HepG2 (cell line): ENCODE results near the gene NRP1. TPM values are rescaled to one million over a fixed set of nuclear protein-coding genes. Genes with fewer than 3 reads are reported as not detected.

Source experiments
- ATAC-seq: fragments of 200-7000 bp; cut with Tn5 transposase; 3 replicates; pipeline ENCODE4 v1.9.1; 2020; ENCODE audit warnings: mild to moderate bottlenecking, moderate library complexity
- BruUV-seq: library from RNA; stranded (reverse); fragments of 400-500 nt; replicated peaks from 2 replicates; lab custom pipeline; 2021; lab: Mats Ljungman, UMichigan
- CTCF ChIA-PET: fragments of 300-600 bp; formaldehyde crosslinking; extraction: SDS; loops from one replicate; lab custom pipeline; 2021; ENCODE audit warnings: low total read pairs, inconsistent platforms, low intra/inter-chr PET ratio; lab: Yijun Ruan, JAX
- POLR2A ChIA-PET: fragments of 350-600 bp; sonication (Branson Sonifier 250); formaldehyde crosslinking; loops from one replicate; lab custom pipeline; 2020; ENCODE audit warnings: antibody characterized with exemption, inconsistent platforms; lab: Yijun Ruan, JAX
- DNase-seq: peaks from one replicate; pipeline ENCODE4 v3.0.0-alpha.2; 2015; ENCODE audit warnings: low spot score
- FAIRE-seq: peaks from 3 replicates; lab custom pipeline; 2011; peaks lifted over from hg19 to GRCh38; lab: Jason Lieb, UNC
- H2AFZ ChIP-seq: one replicate; pipeline ENCODE4 v1.6.1; 2011; ENCODE audit warnings: low read length, inconsistent platforms
- H3K27ac ChIP-seq: fragments of 300-600 bp; 3 replicates; pipeline ENCODE4 v1.8.0; 2011; ENCODE audit warnings: mixed run types, mild to moderate bottlenecking, mixed read lengths, low read length, inconsistent platforms; ENCODE audit not compliant: insufficient read depth; ENCODE audit errors: extremely low read length
- H3K27me3 ChIP-seq, 2 experiments: fragments of 200-600 bp in 1 of 2; 2 replicates in 1 of 2; 3 replicates in 1 of 2; pipeline versions ENCODE4 v1.6.0 to v1.8.0; 2011; ENCODE audit warnings: low read length in 2 of 2, mild to moderate bottlenecking in 2 of 2, moderate library complexity in 2 of 2, inconsistent platforms in 1 of 2; ENCODE audit not compliant: insufficient read depth in 2 of 2, control insufficient read depth in 1 of 2
- H3K36me3 ChIP-seq, 2 experiments: fragments of 200-600 bp in 1 of 2; replicated peaks in 1 of 2; 2 replicates in 1 of 2; 3 replicates in 1 of 2; pipeline versions ENCODE4 v1.5.1 to v1.8.0; 2011; ENCODE audit warnings: low read length in 2 of 2, inconsistent platforms in 1 of 2; ENCODE audit not compliant: insufficient read depth in 2 of 2, control insufficient read depth in 1 of 2
- H3K4me1 ChIP-seq: 2 replicates; pipeline ENCODE4 v1.5.1; 2012; ENCODE audit warnings: low read length, inconsistent platforms; ENCODE audit not compliant: insufficient read depth
- H3K4me2 ChIP-seq: 2 replicates; pipeline ENCODE4 v1.6.0; 2011; ENCODE audit warnings: low read depth, low read length, inconsistent platforms
- H3K4me3 ChIP-seq, 3 experiments: fragments of 200-600 bp in 1 of 3; sonication (generic), shearing (Covaris generic) in 1 of 3; replicated peaks in 1 of 3; 2 replicates each; pipeline ENCODE4 v1.5.1; 2011 to 2016; ENCODE audit warnings: low read length in 3 of 3, inconsistent platforms in 2 of 3, low read depth in 2 of 3, mild to moderate bottlenecking in 2 of 3, control low read depth in 1 of 3, mixed read lengths in 1 of 3; ENCODE audit not compliant: insufficient read depth in 1 of 3
- H3K79me2 ChIP-seq: one replicate; pipeline ENCODE4 v1.6.1; 2011; ENCODE audit warnings: low read length, inconsistent platforms; ENCODE audit not compliant: insufficient read depth
- H3K9ac ChIP-seq: 2 replicates; pipeline ENCODE4 v1.6.0; 2011; ENCODE audit warnings: mild to moderate bottlenecking, low read depth, low read length, inconsistent platforms; ENCODE audit not compliant: insufficient read depth
- H3K9me3 ChIP-seq: 2 replicates; pipeline ENCODE4 v1.5.1; 2012; ENCODE audit warnings: mild to moderate bottlenecking, low read length
- H4K20me1 ChIP-seq: 2 replicates; pipeline ENCODE4 v1.6.0; 2011; ENCODE audit warnings: inconsistent platforms, mild to moderate bottlenecking, low read length, moderate library complexity; ENCODE audit not compliant: insufficient read depth
- FOXM1 ChIP-seq: sonication (generic); formaldehyde crosslinking; IDR thresholded peaks from 2 replicates; pipeline ENCODE4 v1.5.0; 2020; ENCODE audit warnings: missing genetic modification reagents
- GABPA ChIP-seq, 2 experiments: IDR thresholded peaks; 2 replicates each; pipeline ENCODE4 v1.6.1; 2011 to 2016; ENCODE audit warnings: low read depth in 2 of 2, low read length in 1 of 2, missing biosample characterization in 1 of 2, missing genetic modification characterization in 1 of 2
- PHB2 ChIP-seq: fragments of 450-650 bp; IDR thresholded peaks from 2 replicates; pipeline ENCODE4 v1.6.1; 2018; ENCODE audit not compliant: partially characterized antibody
- POLR2A ChIP-seq, 2 experiments: IDR thresholded peaks; 2 replicates each; pipeline ENCODE4 v1.6.1; 2011; ENCODE audit warnings: low read depth in 2 of 2, low read length in 2 of 2, mild to moderate bottlenecking in 1 of 2, moderate library complexity in 1 of 2; ENCODE audit not compliant: insufficient read depth in 1 of 2
- PTBP1 ChIP-seq: fragments of 200-400 bp; formaldehyde crosslinking; IDR thresholded peaks from 2 replicates; pipeline ENCODE4 v1.6.1; 2018; ENCODE audit warnings: low read length, low read depth; ENCODE audit not compliant: poor library complexity, severe bottlenecking
- RAD21 ChIP-seq: fragments of 450-650 bp; formaldehyde crosslinking; IDR thresholded peaks from 2 replicates; pipeline ENCODE4 v1.5.0; 2020; ENCODE audit warnings: mild to moderate bottlenecking
- SMAD1 ChIP-seq: sonication (generic); formaldehyde crosslinking; IDR thresholded peaks from 2 replicates; pipeline ENCODE4 v1.4.0; 2020; ENCODE audit warnings: missing genetic modification reagents, low read depth, mild to moderate bottlenecking, borderline replicate concordance
- SPEN ChIP-seq: sonication (generic); formaldehyde crosslinking; IDR thresholded peaks from 2 replicates; pipeline ENCODE4 v1.5.1; 2020; ENCODE audit warnings: low read depth, mild to moderate bottlenecking, missing genetic modification reagents
- TGIF2 ChIP-seq: IDR thresholded peaks from 2 replicates; pipeline ENCODE4 v1.6.1; 2016; ENCODE audit warnings: control low read depth, missing compliant biosample characterization
- ZFP90 ChIP-seq: sonication (generic); formaldehyde crosslinking; IDR thresholded peaks from 2 replicates; pipeline ENCODE4 v1.8.0; 2022; ENCODE audit warnings: missing genetic modification reagents, mild to moderate bottlenecking, inconsistent platforms, borderline replicate concordance
- ZFX ChIP-seq: sonication (generic); formaldehyde crosslinking; IDR thresholded peaks from 2 replicates; pipeline ENCODE4 v1.4.0; 2020; ENCODE audit warnings: mild to moderate bottlenecking, low read depth, missing genetic modification reagents, moderate library complexity
- ZIK1 ChIP-seq: sonication (generic); formaldehyde crosslinking; IDR thresholded peaks from 2 replicates; pipeline ENCODE4 v1.5.0; 2020; ENCODE audit warnings: mild to moderate bottlenecking, low read depth, missing genetic modification reagents, borderline replicate concordance
- ZNF556 ChIP-seq: sonication (generic); formaldehyde crosslinking; IDR thresholded peaks from 2 replicates; pipeline ENCODE4 v1.4.0; 2020; ENCODE audit warnings: mild to moderate bottlenecking, missing genetic modification reagents, borderline replicate concordance
- ZNF607 ChIP-seq: sonication (generic); formaldehyde crosslinking; IDR thresholded peaks from 2 replicates; pipeline ENCODE4 v1.5.1; 2020; ENCODE audit warnings: missing genetic modification reagents, mild to moderate bottlenecking, borderline replicate concordance
- ZNF704 ChIP-seq: sonication (generic); formaldehyde crosslinking; IDR thresholded peaks from 2 replicates; pipeline ENCODE4 v1.8.1; 2023; ENCODE audit warnings: mild to moderate bottlenecking, inconsistent platforms, moderate library complexity, missing genetic modification reagents, borderline replicate concordance
- ZSCAN21 ChIP-seq: sonication (generic); formaldehyde crosslinking; IDR thresholded peaks from 2 replicates; pipeline ENCODE4 v1.8.0; 2022; ENCODE audit warnings: mild to moderate bottlenecking, missing genetic modification reagents, moderate library complexity, borderline replicate concordance
- ZSCAN25 ChIP-seq: sonication (generic); formaldehyde crosslinking; IDR thresholded peaks from 2 replicates; pipeline ENCODE4 v1.8.0; 2022; ENCODE audit warnings: mild to moderate bottlenecking, missing genetic modification reagents
- ZSCAN9 ChIP-seq: IDR thresholded peaks from 2 replicates; pipeline ENCODE4 v1.6.1; 2016; ENCODE audit warnings: borderline replicate concordance
- WGBS: methylation state at CpG from one replicate; pipeline ENCODE4 v1.1.6; 2017; ENCODE audit warnings: low lambda C conversion rate; 5-methylcytosine and 5-hydroxymethylcytosine counted together
- in situ Hi-C: cut with HindIII; loops from 2 replicates; pipeline ENCODE4 v1.10.0; 2017; ENCODE audit warnings: low pct_unique_long_range_greater_than_20kb; ENCODE audit not compliant: extremely low pct_ligation_motif_present
- intact Hi-C: fragments of 100-400 bp; cut with micrococcal nuclease; formaldehyde crosslinking; loops from one replicate; pipeline ENCODE4 v1.10.0; 2022; ENCODE audit not compliant: unreplicated experiment
- polyA plus RNA-seq, 8 experiments: library from polyadenylated mRNA; depleted of rRNA in 3 of 8; stranded (reverse) in 7 of 8; unstranded in 1 of 8; fragments of >200 nt; fragmentation: Illumina TruSeq in 4 of 8; extraction: Trizol in 4 of 8; gene quantifications; 2 replicates each; pipeline versions ENCODE4 v1.2.1 to v1.2.3, GENCODE V29; 2011 to 2016; ENCODE audit warnings: low read depth in 4 of 8, missing spikeins in 1 of 8, mixed read lengths in 1 of 8; ENCODE audit not compliant: insufficient read depth in 1 of 8
- total RNA-seq, 5 experiments: library from RNA; depleted of rRNA; stranded (reverse); fragments of >200 nt; fragmentation: Illumina TruSeq; extraction: Trizol; gene quantifications; 2 replicates each; pipeline ENCODE4 v1.2.3, GENCODE V29; 2016; ENCODE audit warnings: low read depth in 1 of 5
- TF ChIP-seq, protein P1 (sequence below): sonication (generic); formaldehyde crosslinking; conservative IDR thresholded peaks from 2 replicates; pipeline ENCODE4 v1.8.0; 2022; ENCODE audit warnings: low read depth, missing genetic modification reagents

NRP1 gene
- total and polyA plus RNA-seq, 2 of the 13 experiments (the other 11 are each of a cell fraction or from before 2014, with no cell fraction given) = 5.3 to 5.8 TPM

DNA sequence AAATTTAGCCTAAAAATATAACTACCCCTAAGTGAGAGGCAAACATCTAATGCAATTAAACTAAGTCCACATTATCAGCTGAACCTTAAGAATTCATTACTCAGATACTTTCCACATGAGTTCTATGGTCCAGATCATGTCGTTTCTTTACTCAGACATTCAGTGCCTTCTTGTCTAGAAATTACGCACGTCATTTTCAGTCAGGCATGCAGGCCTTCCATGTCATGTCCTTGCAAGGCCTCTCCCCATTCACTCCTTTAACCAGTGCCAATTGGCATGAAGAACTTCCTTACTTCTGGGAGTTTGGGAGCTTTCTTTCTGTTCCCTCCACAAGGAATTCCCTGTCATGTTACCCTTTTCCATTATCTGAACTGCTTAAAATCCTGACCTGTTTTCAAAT, 118.8 kb downstream of the NRP1 start:
- H2AFZ ChIP-seq = no peak overlapping the region
- 94% methylated on average over 3 of the region's 3 CpGs for WGBS
- H3K4me3 ChIP-seq = no peak overlapping the region
- DNase-seq = no peak
- no peaks in the 10 kb centered on the region for H3K27me3 ChIP-seq
- H3K79me2 ChIP-seq = no peaks in the 10 kb centered on the region
- no TSS peak for BruUV-seq
- no peak for FAIRE-seq
- intact Hi-C loops = no loop called here
- peaks cover 13% of the 10 kb centered on the region for H3K4me1 ChIP-seq
- H3K27ac ChIP-seq = no peak overlapping the region
- no peak for TF ChIP-seq SPEN (CRISPR knock-in tag)
- TF ChIP-seq ZSCAN25 (CRISPR knock-in tag) = no peak
- no peak for TF ChIP-seq ZSCAN9 (CRISPR knock-in tag)
- TF ChIP-seq ZSCAN21 (CRISPR knock-in tag) = no peak
- TF ChIP-seq, protein P1, sequence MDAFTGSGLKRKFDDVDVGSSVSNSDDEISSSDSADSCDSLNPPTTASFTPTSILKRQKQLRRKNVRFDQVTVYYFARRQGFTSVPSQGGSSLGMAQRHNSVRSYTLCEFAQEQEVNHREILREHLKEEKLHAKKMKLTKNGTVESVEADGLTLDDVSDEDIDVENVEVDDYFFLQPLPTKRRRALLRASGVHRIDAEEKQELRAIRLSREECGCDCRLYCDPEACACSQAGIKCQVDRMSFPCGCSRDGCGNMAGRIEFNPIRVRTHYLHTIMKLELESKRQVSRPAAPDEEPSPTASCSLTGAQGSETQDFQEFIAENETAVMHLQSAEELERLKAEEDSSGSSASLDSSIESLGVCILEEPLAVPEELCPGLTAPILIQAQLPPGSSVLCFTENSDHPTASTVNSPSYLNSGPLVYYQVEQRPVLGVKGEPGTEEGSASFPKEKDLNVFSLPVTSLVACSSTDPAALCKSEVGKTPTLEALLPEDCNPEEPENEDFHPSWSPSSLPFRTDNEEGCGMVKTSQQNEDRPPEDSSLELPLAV (CRISPR knock-in tag) = no peak
- TF ChIP-seq RAD21 (CRISPR knock-in tag) = no peak
- TF ChIP-seq ZIK1 = no peak
- TF ChIP-seq FOXM1 (CRISPR knock-in tag) = no peak
- no peak for TF ChIP-seq ZNF607 (CRISPR knock-in tag)
- TF ChIP-seq GABPA (IDR thresholded peaks at IDR 0.05; ENCODE audit: low read depth, low read length) = no peak
- no peak for TF ChIP-seq GABPA (CRISPR knock-in tag; IDR thresholded peaks at IDR 0.05; ENCODE audit: low read depth)
- no peak for TF ChIP-seq PTBP1
- TF ChIP-seq ZFP90 = no peak
- no peak for TF ChIP-seq TGIF2 (CRISPR knock-in tag)
- TF ChIP-seq ZFX (CRISPR knock-in tag) = no peak
- no peak for TF ChIP-seq SMAD1 (CRISPR knock-in tag)
- no peak for TF ChIP-seq ZNF704
- TF ChIP-seq PHB2 = no peak
- no peak for TF ChIP-seq POLR2A (IDR thresholded peaks at IDR 0.05; ENCODE audit: insufficient read depth in 1 of 2, low read depth in 2 of 2, low read length in 2 of 2)
- no peak for TF ChIP-seq ZNF556 (CRISPR knock-in tag)
- TF ChIP-seq, all 625 proteins: peak for 0
- ChIA-PET CTCF (no interaction called here), POLR2A (no interaction called here)
- no peaks in the 10 kb centered on the region for H4K20me1 ChIP-seq
- H3K9me3 ChIP-seq = no peaks in the 10 kb centered on the region
- H3K36me3 ChIP-seq = peaks cover 0 to 1% of the 10 kb centered on the region in 2 experiments; a peak in 3 of 5 replicates
- no peak overlapping the region for H3K4me2 ChIP-seq
- ATAC-seq = no peak
- H3K9ac ChIP-seq = no peak overlapping the region
- in situ Hi-C loops = no loop called here
